Endodermal cell (in vitro differentiated cells): ENCODE results near the gene HELZ2. TPM values are rescaled to one million over a fixed set of nuclear protein-coding genes. Genes with fewer than 3 reads are reported as not detected.

ENCODE experiments used
- DNase-seq: peaks from one replicate; pipeline ENCODE4 v3.0.0-alpha.2; 2017
- H3K27ac ChIP-seq: 2 replicates; pipeline ENCODE4 v1.5.1; 2013; ENCODE audit warnings: mild to moderate bottlenecking, low read depth, low read length, moderate library complexity
- H3K27me3 ChIP-seq: 2 replicates; pipeline ENCODE4 v1.6.1; 2013; ENCODE audit warnings: mild to moderate bottlenecking, low read length, moderate library complexity; ENCODE audit not compliant: insufficient read depth, control insufficient read depth, poor library complexity, severe bottlenecking
- H3K36me3 ChIP-seq: 2 replicates; pipeline ENCODE4 v1.7.0; 2013; ENCODE audit warnings: mild to moderate bottlenecking, low read length, moderate library complexity; ENCODE audit not compliant: control insufficient read depth, insufficient read depth
- H3K4me1 ChIP-seq: one replicate; pipeline ENCODE4 v1.7.0; 2013; ENCODE audit warnings: low read length; ENCODE audit not compliant: control insufficient read depth, insufficient read depth
- H3K4me3 ChIP-seq: 2 replicates; pipeline ENCODE4 v1.5.1; 2013; ENCODE audit warnings: mild to moderate bottlenecking, low read length, moderate library complexity
- H3K9ac ChIP-seq: 2 replicates; pipeline ENCODE4 v1.6.1; 2013; ENCODE audit warnings: mild to moderate bottlenecking, low read length, moderate library complexity; ENCODE audit not compliant: poor library complexity, severe bottlenecking; ENCODE audit errors: extremely low read depth
- H3K9me3 ChIP-seq: 2 replicates; pipeline ENCODE4 v1.6.1; 2013; ENCODE audit warnings: mild to moderate bottlenecking, low read length, moderate library complexity; ENCODE audit not compliant: control insufficient read depth
- H3K27ac Mint-ChIP-seq: 2 replicates; pipeline ENCODE4 v1.8.0; 2020; ENCODE audit warnings: mixed read lengths
- H3K27me3 Mint-ChIP-seq: 2 replicates; pipeline ENCODE4 v1.8.0; 2021; ENCODE audit warnings: mild to moderate bottlenecking, mixed read lengths; ENCODE audit not compliant: insufficient read depth
- H3K36me3 Mint-ChIP-seq: 2 replicates; pipeline ENCODE4 v1.8.0; 2020; ENCODE audit warnings: low read depth, mixed read lengths
- H3K4me1 Mint-ChIP-seq: 2 replicates; pipeline ENCODE4 v1.8.0; 2020; ENCODE audit warnings: mixed read lengths
- H3K4me3 Mint-ChIP-seq: 2 replicates; pipeline ENCODE4 v1.8.0; 2020; ENCODE audit warnings: mild to moderate bottlenecking, moderate library complexity, mixed read lengths
- H3K9me3 Mint-ChIP-seq: 2 replicates; pipeline ENCODE4 v1.8.0; 2020; ENCODE audit warnings: mild to moderate bottlenecking, mixed read lengths
- CTCF ChIP-seq: fragments of 200-600 bp; sonication (generic); conservative IDR thresholded peaks from 2 replicates; pipeline ENCODE4 v1.5.0; 2021; ENCODE audit warnings: antibody characterized with exemption, mild to moderate bottlenecking
- WGBS, 2 experiments: methylation state at CpG; one replicate each; pipeline versions ENCODE4 v1.1.5 to v1.1.7; 2013; ENCODE audit warnings: missing lambda C conversion rate in 2 of 2, mixed read lengths in 1 of 2; ENCODE audit not compliant: insufficient coverage in 1 of 2, insufficient read length in 1 of 2; 5-methylcytosine and 5-hydroxymethylcytosine counted together
- total RNA-seq, 2 donors: library from RNA; stranded (reverse); fragmentation: NEBNext Ultra II Directional in 1 of 2; extraction: Animal tissue kit (Norgen Biotek cat#: 25700) in 1 of 2; gene quantifications; 2 replicates in 1 of 2; 3 replicates in 1 of 2; pipeline ENCODE4 v1.2.1, GENCODE V29; 2021

The HELZ2 gene
- total RNA-seq, 2 donors from 2014 or later, result 34.5 to 37.0 TPM

GRCh38 chr20:63589261-63590217, 15.5 kb upstream of the HELZ2 start:
- H3K27ac ChIP-seq, result no peak overlapping the region
- no peak overlapping the region for H3K4me3 ChIP-seq
- H3K36me3 ChIP-seq, result no peaks in the 10 kb centered on the region
- Mint-ChIP-seq H3K9me3 (no peaks in the 10 kb centered on the region), H3K36me3 (peaks cover 23% of the 10 kb centered on the region), H3K27ac (no peak overlapping the region), H3K4me1 (peaks cover 5% of the 10 kb centered on the region), H3K27me3 (no peaks in the 10 kb centered on the region), H3K4me3 (no peak overlapping the region)
- no peak overlapping the region for H3K9ac ChIP-seq
- H3K9me3 ChIP-seq, result no peaks in the 10 kb centered on the region
- H3K4me1 ChIP-seq, result no peaks in the 10 kb centered on the region
- H3K27me3 ChIP-seq, result no peaks in the 10 kb centered on the region
- WGBS, 2 experiments, result 92 to 97% methylated on average over 26 to 38 of the region's 38 CpGs
- TF ChIP-seq CTCF, result no peak
- no peak for DNase-seq

- Histone ChIP-seq H3K9me3 (no peaks in the 10 kb centered on the region), H3K27ac (no peak overlapping the region), H3K27me3 (no peaks in the 10 kb centered on the region), H3K36me3 (no peaks in the 10 kb centered on the region), H3K9ac (no peak overlapping the region), H3K4me1 (no peaks in the 10 kb centered on the region), H3K4me3 (no peak overlapping the region)
- TF ChIP-seq CTCF, result no peak
- WGBS, 2 experiments, result 91 to 95% methylated on average over 4 to 11 of the region's 11 CpGs
- peaks cover 5% of the 10 kb centered on the region for H3K4me1 Mint-ChIP-seq
- peaks cover 23% of the 10 kb centered on the region for H3K36me3 Mint-ChIP-seq
- no peak for DNase-seq
- H3K27me3 Mint-ChIP-seq, result no peaks in the 10 kb centered on the region
- no peak overlapping the region for H3K4me3 Mint-ChIP-seq
- peak overlapping the region; percentile 42 for H3K27ac Mint-ChIP-seq
- no peaks in the 10 kb centered on the region for H3K9me3 Mint-ChIP-seq
These were observed 14.6 kb upstream of the HELZ2 start for GRCh38 chr20:63588641-63589041.

- Mint-ChIP-seq H3K4me3 (no peak overlapping the region), H3K27ac (peak overlapping the region; percentile 42), H3K9me3 (no peaks in the 10 kb centered on the region), H3K27me3 (no peaks in the 10 kb centered on the region), H3K36me3 (peaks cover 16% of the 10 kb centered on the region), H3K4me1 (peaks cover 5% of the 10 kb centered on the region)
- Histone ChIP-seq H3K4me3 (no peak overlapping the region), H3K27me3 (no peaks in the 10 kb centered on the region), H3K9ac (no peak overlapping the region), H3K9me3 (no peaks in the 10 kb centered on the region), H3K27ac (peak overlapping the region; percentile 17), H3K4me1 (no peaks in the 10 kb centered on the region), H3K36me3 (no peaks in the 10 kb centered on the region)
- TF ChIP-seq CTCF, result no peak
- DNase-seq, result no peak
- 80 to 87% methylated on average over 11 to 19 of the region's 19 CpGs for WGBS, 2 experiments
These were observed 13.9 kb upstream of the HELZ2 start for GRCh38 chr20:63587776-63588591.
